Measurements from ENCODE around the gene NDUFS2.

DNA sequence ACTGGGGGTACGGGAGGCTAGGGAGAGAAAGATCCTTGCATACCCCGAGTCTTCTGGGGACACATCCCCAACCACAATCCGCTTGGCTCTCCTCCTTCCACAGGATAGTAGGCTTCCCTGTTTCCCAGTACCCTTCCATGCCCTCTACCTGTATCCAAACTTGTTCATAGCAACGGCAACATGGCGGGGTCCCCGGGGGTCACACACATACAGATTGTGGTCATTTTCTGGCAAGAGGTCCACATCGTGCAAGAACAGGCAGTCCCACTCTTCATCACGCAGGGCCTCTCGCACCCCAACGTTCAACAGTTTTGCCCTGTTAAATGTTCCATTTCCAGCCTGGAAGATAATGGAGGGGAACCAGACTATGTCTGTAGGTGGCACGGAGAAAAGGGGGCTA is 28.5 kb upstream of the NDUFS2 start:
- TF ChIP-seq POLR2A (IDR thresholded peaks at IDR 0.05) (no peak), CTCF (IDR thresholded peaks at IDR 0.05) (no peak)
